ENCODE data around the gene ZNF185.
"Not testable (repeated sequence)": the region's sequence is repeated elsewhere in the genome, so short reads cannot be mapped to it uniquely, and the experiment has no call there.

The ZNF185 gene

DNA sequence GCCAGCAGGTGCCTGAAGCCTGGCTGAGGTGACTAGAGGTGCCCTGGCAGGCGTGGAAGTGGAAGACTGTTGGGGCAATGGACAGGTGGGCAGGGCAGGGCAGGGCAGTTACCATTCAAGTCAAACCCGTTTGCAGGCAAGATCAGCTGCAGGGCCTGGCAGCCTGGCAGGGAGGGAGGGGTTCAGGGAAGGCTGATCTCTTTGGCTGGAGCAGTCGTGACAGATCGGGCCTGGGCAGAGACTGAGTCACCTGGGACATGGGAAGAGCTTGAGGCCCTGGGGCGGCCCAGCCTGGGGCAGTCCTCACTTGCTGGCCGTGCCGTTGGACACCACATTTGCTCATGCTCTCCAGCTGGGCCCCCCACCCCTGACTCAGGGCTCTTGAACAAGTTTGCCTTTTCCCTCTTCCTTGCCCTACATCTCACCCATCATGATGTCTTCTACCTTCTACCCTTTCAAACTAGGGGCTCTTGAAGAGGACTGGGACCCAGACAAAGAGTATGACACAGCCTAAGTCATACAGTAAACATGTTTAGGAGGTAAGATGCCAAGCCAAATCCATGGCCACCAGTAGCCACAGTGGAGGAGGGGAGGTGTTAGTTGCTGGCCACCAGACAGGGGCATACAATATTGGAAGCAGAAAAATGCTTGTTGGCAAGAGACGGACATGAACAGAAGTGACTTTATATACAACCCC is 2.0 kb upstream of the ZNF185 start:
- DNase-seq, result no peak

GRCh38 chrX:152896450-152896849 is 1.4 kb upstream of the ZNF185 start:
- no peak for DNase-seq

DNA sequence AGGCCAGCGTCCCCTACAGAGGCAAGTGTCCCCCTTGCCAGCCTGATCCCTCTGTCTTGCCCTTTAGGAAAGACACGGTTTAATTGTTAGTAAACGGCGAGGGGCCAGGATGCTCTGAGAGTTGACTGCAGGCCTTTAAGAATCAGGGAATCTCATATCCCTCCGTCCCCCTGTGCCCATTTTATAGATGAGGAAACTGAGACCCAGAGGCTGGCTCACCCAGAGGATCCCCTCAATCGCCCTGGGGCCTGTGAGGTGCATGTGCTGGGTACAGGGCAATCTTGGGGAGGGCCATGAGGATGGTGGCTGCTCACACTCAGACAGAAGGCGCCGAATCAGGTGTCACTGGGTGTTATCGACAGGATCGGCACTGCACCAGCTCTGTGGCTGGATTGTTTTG is 575 bp downstream of the ZNF185 start:
- no peak for DNase-seq

GRCh38 chrX:152899111-152899873 is 1.4 kb downstream of the ZNF185 start:
- DNase-seq, result no peak

GRCh38 chrX:152899874-152900719 is 2.2 kb downstream of the ZNF185 start:
- DNase-seq, result no peak

DNA sequence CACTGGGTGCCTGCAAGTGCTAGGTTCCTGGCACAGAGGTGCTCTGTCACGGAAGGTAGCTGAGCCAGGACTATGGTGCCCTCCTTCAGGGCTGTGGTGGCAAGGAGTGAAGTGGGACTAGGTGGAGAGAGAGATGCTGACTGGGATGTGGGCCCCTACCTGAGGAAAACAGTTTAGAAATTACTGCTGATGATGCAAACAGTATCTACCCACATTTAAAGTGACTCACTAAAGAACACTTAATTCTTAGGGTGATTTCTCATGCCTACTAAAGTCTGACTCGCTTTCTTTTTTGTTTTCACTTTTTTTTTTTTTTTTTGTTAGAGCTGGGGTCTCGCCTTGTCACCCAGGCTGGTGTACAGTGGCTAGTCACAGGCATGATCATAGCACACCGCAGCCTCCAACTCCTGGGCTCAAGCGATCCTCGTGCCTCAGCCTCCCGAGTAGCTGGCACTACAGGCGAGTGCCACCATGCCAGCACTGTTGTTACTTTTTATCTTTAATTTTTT is 3.1 kb downstream of the ZNF185 start:
- DNase-seq, result no peak

GRCh38 chrX:152901816-152902501 is 4.1 kb downstream of the ZNF185 start:
- no peak for DNase-seq

GRCh38 chrX:152902502-152902820 is 4.6 kb downstream of the ZNF185 start:
- no peak for DNase-seq

DNA sequence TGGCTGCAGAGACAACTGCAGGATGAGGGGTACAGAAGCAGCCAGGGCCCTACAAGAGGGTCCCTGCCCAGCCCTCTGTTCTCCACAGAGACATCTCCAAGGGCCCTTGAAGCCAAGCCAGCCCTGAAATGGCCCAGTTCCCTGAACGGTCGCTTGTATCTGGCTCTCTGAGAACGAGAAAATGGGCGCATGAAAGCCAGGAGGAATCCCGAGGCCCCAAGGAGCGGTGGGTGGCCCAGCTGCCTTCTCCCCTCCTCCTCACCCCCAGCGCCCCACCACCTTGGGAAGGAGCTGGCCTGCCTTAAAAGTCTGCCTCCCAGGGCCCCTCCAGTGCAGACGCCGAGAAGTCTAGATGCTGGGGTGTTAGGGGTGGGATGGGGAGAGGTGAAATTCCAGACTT is 5.7 kb downstream of the ZNF185 start:
- no peak for DNase-seq

- DNase-seq, result peak; percentile 20
Measured at GRCh38 chrX:152904151-152905080, 6.5 kb downstream of the ZNF185 start.

GRCh38 chrX:152905081-152905420 is 7.2 kb downstream of the ZNF185 start:
- DNase-seq, result no peak

- DNase-seq, result no peak
Measured at GRCh38 chrX:152907084-152907651, 9.3 kb downstream of the ZNF185 start.

DNA sequence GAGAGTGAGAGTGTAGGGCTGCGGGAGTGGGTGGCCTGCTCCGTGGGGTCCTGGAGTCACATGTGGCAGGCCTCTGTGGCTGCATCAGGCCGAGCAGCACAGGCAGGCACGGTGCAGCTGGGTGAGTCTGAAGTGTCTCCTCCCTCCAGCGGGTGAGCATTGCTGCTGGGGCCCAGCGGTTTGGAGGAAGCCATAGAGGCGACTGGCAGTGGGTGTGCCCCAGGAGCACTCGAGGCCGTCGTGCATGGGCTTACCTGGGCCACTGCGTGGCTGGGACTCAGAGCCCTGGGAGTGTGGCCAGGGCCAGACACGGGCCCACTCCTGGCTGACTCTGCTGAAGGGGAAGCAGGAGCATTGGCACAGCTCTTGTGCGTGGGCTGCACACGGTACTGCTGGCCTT is 10.6 kb downstream of the ZNF185 start:
- DNase-seq, result no peak

GRCh38 chrX:152910018-152910417 is 12.2 kb downstream of the ZNF185 start:
- DNase-seq, result not testable (repeated sequence)

DNA sequence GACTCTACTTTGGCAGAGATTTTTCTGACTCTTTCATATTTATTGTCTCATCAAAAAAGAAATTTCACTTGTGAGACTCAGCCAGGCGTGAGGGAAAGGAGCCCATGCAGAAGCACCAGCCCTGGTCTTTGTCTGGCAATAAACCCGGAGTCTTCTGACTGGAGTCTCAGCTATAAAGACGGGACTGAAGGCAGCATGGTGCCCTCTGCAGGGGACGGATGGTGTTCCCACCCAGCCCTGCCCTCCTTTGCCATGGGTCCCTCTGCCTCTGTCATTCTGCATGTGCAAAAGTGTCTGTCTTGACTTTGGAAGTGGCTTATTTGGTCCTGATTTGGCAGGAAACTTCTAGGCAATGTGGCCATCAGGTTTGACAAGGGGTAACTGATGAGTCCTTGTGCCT is 14.2 kb downstream of the ZNF185 start:
- no peak for DNase-seq

DNA sequence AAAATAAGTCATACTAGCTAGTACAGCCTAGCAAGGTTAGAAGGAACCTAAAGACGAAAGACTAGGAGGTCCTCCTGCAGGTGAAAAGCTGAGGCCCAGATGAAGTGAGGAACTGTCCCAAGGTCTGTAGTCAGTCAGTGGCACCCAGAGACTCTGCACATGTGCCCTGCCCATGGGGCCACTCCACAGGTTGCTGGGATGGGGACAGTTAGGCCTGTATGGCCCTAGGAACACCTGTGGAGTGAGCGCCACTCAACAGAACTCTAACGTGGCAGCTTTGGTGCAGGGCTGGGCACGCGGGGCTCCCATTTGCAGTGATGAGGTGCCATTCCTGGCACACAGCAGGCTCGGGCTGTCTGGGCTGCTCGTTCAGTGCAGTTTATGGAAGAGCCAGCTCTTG is 14.8 kb downstream of the ZNF185 start:
- no peak for DNase-seq

DNA sequence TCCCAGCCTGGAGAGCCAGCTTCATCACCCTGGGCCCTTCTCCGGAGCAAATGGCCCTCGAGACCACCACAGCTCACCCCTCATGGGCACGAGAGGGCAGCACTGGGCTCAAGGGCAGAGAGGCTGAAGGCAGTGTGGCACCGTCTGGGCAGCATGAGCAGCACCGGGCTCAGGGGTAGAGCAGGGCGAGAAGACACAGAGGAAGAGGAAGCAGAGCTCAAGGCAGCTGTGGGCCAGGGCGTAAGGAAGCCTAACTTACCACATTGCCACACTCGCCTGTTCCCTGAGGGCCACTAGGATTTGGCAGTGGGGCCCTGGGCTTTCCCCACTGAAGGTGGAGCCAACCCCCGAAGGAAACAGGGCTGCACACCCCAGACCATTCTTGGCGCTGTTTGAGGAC is 15.5 kb downstream of the ZNF185 start:
- no peak for DNase-seq

DNA sequence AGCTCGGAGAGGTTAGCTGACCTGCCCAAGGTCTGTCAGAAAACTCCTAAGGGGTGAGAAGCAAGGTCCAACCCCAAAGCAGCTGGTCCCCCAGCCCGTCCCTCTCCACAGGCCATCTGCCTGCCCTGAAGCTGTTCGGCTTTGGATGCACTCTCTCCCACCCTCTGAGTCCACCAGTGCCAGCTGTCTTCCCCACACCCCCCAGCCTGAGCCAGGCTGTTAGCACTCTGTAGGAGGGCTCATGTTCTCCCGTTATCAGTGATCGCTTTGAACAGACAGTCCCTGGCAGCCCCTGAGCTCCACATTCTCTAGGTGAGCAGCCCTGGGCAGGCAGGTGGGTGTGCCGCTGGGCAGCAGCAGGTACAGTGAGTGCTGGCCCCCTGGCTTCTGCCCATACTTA is 16.0 kb downstream of the ZNF185 start:
- DNase-seq, result no peak

- no peak for DNase-seq
Measured at GRCh38 chrX:152915541-152916241, 17.8 kb downstream of the ZNF185 start.

DNA sequence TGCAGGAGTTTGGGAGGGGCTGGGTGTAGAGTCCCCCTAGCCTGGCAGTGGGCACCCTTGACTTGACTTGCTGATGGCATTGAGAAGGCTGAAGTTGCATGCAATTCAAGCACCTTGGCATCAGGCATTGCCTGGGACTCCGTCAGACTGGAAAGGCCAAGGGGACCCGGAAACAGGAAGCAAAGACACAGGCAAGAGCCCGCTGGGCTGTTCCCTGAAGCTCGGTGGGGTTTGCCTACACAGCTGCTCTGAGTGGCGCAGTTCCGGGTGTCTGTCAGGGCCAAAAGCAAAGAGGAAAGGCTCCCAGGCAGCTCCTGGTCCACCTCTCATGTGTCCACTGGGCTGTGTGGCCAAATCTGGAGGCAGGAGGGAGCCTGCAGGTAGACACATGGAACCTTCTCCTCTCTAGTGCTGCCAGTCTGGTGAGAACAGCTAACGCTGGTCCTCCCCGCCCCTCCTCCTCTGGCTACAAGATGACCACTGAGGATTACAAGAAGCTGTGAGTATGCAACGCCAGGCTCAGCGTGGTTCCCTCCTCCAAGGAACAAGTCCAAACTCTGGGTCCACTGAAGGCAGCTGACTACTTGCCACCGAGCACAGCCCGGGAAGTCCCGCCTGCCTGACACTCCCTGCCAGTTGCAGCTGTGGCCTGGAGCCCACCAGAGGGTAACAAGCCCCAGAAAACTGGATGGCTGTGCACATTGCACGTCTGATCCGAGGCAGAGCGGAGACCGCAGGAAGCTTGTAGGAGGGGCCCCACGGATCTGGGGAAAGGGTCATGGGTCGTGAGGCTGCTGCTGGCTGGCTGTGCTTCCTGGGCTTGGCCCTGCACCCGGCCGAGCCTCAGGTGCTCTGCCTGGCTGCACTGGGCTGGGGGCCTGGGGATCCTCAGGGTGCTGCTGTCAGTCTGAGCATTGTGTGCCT is 20.1 kb downstream of the ZNF185 start:
- DNase-seq, result no peak
